Measurements from ENCODE around the gene NAB2. TPM values are rescaled to one million over a fixed set of nuclear protein-coding genes. Genes with fewer than 3 reads are reported as not detected.

Gene NAB2
- total RNA-seq, 1 experiment from 2014 or later: 30.6 TPM

- Mint-ChIP-seq H3K36me3 (ENCODE audit: insufficient read depth, unreplicated experiment) (peaks cover 31% of the 10 kb centered on the region), H3K4me1 (ENCODE audit: insufficient read depth, unreplicated experiment) (peaks cover 24% of the 10 kb centered on the region), H3K27ac (ENCODE audit: low read depth, unreplicated experiment) (peak overlapping the region; percentile 94), H3K27me3 (ENCODE audit: insufficient read depth, unreplicated experiment) (no peaks in the 10 kb centered on the region), H3K9me3 (ENCODE audit: unreplicated experiment) (no peaks in the 10 kb centered on the region), H3K4me3 (ENCODE audit: unreplicated experiment) (peak overlapping the region; percentile 90)
- peak; percentile 94 for DNase-seq (ENCODE audit: unreplicated experiment)
- ChIA-PET CTCF (interaction anchor here (1.2 to 1.6 kb wide), 3 partner anchors 17 to 24 kb away, joined by 5 to 8 read pairs (median 6); partner anchors contain the start of gene STAT6), POLR2A (interaction anchor here (0.6 to 16.5 kb wide), 26 partner anchors 8 to 1154 kb away, joined by 3 to 610 read pairs (median 4); partner anchors contain the start of genes DDIT3, LRP1, NACA and NEMP1)
- intact Hi-C loops (cut with micrococcal nuclease): no loop called here
- no peak for TF ChIP-seq CTCF (IDR thresholded peaks at IDR 0.05; ENCODE audit: unreplicated experiment)
- no TSS peak for BruUV-seq (replicated peaks)
Observed at GRCh38 chr12:57087010-57087690, 1.8 kb upstream of the NAB2 start.

DNA sequence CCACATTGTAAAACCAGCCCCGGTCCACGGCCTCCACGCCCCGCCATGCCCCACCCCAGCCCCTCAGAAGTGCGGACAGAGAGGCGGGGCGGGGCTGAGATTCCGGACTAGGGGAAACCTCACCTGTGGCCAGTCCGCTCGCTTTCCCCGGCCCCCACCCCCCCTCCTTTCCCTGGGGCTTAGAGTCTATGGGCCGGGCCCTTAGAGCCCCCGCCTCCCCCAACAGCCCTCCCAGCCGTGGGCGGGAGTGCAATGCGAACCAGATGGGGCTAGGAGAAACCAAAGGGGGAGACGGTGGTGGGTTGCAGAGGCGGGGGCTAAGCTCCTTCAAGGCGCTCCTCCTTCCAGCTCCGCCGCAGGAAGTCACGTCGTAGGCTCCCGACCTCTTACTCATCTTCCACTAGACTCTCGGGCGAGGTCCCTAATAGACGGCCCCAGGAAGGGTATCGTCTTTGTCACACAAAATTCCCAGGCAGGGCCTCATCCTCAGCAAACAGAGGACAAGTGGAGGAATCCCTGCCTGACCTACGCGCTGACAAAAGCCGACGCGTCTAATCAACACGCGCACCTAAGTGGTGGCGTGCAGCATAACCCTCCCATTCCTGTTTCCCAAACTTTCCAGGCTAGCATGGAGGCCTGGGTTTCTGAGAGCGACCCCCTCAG is 1.1 kb upstream of the NAB2 start:
- BruUV-seq (replicated peaks): TSS peak; percentile 89
- Mint-ChIP-seq H3K27me3 (ENCODE audit: insufficient read depth, unreplicated experiment) (no peaks in the 10 kb centered on the region), H3K9me3 (ENCODE audit: unreplicated experiment) (no peaks in the 10 kb centered on the region), H3K4me3 (ENCODE audit: unreplicated experiment) (peak overlapping the region; percentile 90), H3K4me1 (ENCODE audit: insufficient read depth, unreplicated experiment) (peaks cover 31% of the 10 kb centered on the region), H3K36me3 (ENCODE audit: insufficient read depth, unreplicated experiment) (peaks cover 38% of the 10 kb centered on the region), H3K27ac (ENCODE audit: low read depth, unreplicated experiment) (peak overlapping the region; percentile 94)
- ChIA-PET POLR2A (interaction anchor here (0.6 to 16.5 kb wide), 32 partner anchors 9 to 1155 kb away, joined by 3 to 610 read pairs (median 4); partner anchors contain the start of genes DDIT3, LRP1, NACA and NEMP1), CTCF (interaction anchor here (0.8 to 1.6 kb wide), 2 partner anchors 18 to 37 kb away, joined by 4 to 8 read pairs; no protein-coding TSS in a partner anchor)
- intact Hi-C loops (cut with micrococcal nuclease): loop anchor here (1.0 kb wide), 1 partner anchor 23 kb away; the partner anchor contains the start of gene STAT6
- DNase-seq (ENCODE audit: unreplicated experiment): peak; percentile 97
- no peak for TF ChIP-seq CTCF (IDR thresholded peaks at IDR 0.05; ENCODE audit: unreplicated experiment)

GRCh38 chr12:57089271-57090245 is 644 bp downstream of the NAB2 start:
- Mint-ChIP-seq H3K27me3 (ENCODE audit: insufficient read depth, unreplicated experiment) (no peaks in the 10 kb centered on the region), H3K36me3 (ENCODE audit: insufficient read depth, unreplicated experiment) (peaks cover 55% of the 10 kb centered on the region), H3K4me1 (ENCODE audit: insufficient read depth, unreplicated experiment) (peaks cover 44% of the 10 kb centered on the region), H3K27ac (ENCODE audit: low read depth, unreplicated experiment) (peak overlapping the region; percentile 94), H3K9me3 (ENCODE audit: unreplicated experiment) (no peaks in the 10 kb centered on the region), H3K4me3 (ENCODE audit: unreplicated experiment) (peak overlapping the region; percentile 90)
- POLR2A ChIA-PET: interaction anchor here (1.0 to 16.5 kb wide), 7 partner anchors 9 to 86 kb away, joined by 4 to 610 read pairs (median 39); partner anchors contain the start of genes NEMP1 and STAT6
- intact Hi-C loops (cut with micrococcal nuclease): no loop called here
- CTCF ChIA-PET: interaction anchor here (0.6 to 13.9 kb wide), 5 partner anchors 20 to 252 kb away, joined by 3 to 147 read pairs (median 6); partner anchors contain the start of gene STAT6
- no TSS peak for BruUV-seq (replicated peaks)
- no peak for TF ChIP-seq CTCF (IDR thresholded peaks at IDR 0.05; ENCODE audit: unreplicated experiment)
- DNase-seq (ENCODE audit: unreplicated experiment): peak; percentile 57
